Measurements from ENCODE around the gene ASIC2.

DNA sequence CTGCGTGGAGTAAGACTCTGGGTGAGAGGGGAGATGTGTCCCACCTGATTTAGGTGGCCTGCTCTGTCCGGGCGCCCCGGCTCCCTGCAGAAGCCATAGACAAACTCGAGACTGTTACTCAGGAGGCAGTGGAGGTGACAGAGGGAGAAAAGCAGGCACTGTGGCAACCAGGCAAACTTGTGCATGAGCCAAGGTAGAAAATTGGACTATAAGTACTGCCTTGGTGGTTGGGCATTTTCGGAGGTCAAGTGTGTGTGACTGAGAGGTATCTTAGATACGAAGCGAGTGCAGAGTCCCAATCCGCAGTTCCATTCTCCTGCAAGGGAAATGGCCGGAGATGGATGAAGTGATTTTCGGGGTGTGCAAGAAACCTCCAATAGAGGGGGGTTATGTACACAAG is 328.6 kb downstream of the ASIC2 start:
- TF ChIP-seq, protein P1, sequence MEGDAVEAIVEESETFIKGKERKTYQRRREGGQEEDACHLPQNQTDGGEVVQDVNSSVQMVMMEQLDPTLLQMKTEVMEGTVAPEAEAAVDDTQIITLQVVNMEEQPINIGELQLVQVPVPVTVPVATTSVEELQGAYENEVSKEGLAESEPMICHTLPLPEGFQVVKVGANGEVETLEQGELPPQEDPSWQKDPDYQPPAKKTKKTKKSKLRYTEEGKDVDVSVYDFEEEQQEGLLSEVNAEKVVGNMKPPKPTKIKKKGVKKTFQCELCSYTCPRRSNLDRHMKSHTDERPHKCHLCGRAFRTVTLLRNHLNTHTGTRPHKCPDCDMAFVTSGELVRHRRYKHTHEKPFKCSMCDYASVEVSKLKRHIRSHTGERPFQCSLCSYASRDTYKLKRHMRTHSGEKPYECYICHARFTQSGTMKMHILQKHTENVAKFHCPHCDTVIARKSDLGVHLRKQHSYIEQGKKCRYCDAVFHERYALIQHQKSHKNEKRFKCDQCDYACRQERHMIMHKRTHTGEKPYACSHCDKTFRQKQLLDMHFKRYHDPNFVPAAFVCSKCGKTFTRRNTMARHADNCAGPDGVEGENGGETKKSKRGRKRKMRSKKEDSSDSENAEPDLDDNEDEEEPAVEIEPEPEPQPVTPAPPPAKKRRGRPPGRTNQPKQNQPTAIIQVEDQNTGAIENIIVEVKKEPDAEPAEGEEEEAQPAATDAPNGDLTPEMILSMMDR (IDR thresholded peaks at IDR 0.05): no peak
- TF ChIP-seq POLR2A (IDR thresholded peaks at IDR 0.05): no peak

Measured in vagina (tissue), 2 donors.